Amygdala (tissue), 56 donors: ENCODE data around the gene NDUFS2.

Experiments
- DNase-seq, 56 donors: peaks; one replicate each; lab custom pipeline; 2025; lab: John Stamatoyannopoulos, UW

NDUFS2 gene

GRCh38 chr1:161201836-161202712 is at the start of gene NDUFS2:
TSS of gene NDUFS2 (plus strand) at chr1:161202367. CDS start at chr1:161202386, 19 bp downstream.
- peak; percentile 62 to 99 (median 97) for DNase-seq

DNA sequence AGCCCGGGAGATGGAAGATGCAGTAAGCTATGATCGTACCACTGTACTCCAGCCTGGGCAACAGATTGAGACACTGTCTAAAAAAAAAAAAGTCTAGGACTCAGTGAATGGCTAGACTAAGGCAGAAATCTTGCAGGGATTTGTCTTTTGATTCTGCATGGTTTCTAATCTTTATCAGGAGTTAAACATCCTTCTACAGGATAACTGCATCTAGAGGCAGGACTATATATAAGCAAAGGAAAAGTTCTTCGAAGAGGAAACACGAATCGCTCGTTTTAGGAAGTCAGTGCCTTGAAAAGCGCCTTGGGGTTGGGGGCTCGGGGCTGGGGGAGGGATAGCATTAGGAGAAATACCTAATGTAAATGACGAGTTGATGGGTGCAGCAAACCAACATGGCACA is 49.0 kb upstream of the NDUFS2 start:
- DNase-seq, result no peak

- DNase-seq, result peak in 55 of 56 donors; percentile 21 to 90 (median 71)
These were observed 48.4 kb upstream of the NDUFS2 start, which contains the start of gene UFC1 for GRCh38 chr1:161153682-161154337. TSS of gene UFC1 (plus strand) at chr1:161153978. CDS start at chr1:161153998, 20 bp downstream.

DNA sequence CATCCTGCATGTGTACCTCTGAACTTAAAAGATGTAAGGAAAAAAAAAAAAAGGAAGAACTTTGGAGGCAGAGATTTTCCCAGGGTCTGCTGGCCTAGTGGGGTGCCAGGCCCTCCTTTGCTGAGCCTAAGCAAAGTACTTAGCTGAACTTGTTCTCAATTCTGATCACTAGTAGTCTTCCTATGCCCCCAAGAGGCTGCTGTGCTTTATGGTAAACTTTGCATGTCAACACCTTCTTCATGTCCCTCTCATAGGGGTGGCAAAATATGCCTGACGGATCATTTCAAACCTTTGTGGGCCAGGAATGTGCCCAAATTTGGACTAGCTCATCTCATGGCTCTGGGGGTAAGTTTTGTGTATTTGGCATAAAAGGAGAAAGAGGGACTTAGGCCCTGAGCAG is 44.3 kb upstream of the NDUFS2 start:
- DNase-seq, result no peak

- no peak for DNase-seq
These were observed 43.7 kb upstream of the NDUFS2 start for GRCh38 chr1:161158316-161159010.

GRCh38 chr1:161159087-161159912 is 42.9 kb upstream of the NDUFS2 start, which contains the start of gene USP21:
TSS of gene USP21 (plus strand) at chr1:161159500. CDS start at chr1:161160641, 1,141 bp downstream.
- peak; percentile 49 to 95 (median 89) for DNase-seq

GRCh38 chr1:161159913-161160243 is 42.3 kb upstream of the NDUFS2 start:
- peak in 1 of 56 donors; percentile 32 for DNase-seq

- DNase-seq, result no peak
These were observed 41.5 kb upstream of the NDUFS2 start for GRCh38 chr1:161160671-161161145.

GRCh38 chr1:161161652-161162051 is 40.5 kb upstream of the NDUFS2 start:
- no peak for DNase-seq

GRCh38 chr1:161162052-161162451 is 40.1 kb upstream of the NDUFS2 start:
- no peak for DNase-seq

GRCh38 chr1:161162806-161163205 is 39.4 kb upstream of the NDUFS2 start:
- no peak for DNase-seq

- no peak for DNase-seq
These were observed 38.4 kb upstream of the NDUFS2 start for GRCh38 chr1:161163793-161164192.

DNA sequence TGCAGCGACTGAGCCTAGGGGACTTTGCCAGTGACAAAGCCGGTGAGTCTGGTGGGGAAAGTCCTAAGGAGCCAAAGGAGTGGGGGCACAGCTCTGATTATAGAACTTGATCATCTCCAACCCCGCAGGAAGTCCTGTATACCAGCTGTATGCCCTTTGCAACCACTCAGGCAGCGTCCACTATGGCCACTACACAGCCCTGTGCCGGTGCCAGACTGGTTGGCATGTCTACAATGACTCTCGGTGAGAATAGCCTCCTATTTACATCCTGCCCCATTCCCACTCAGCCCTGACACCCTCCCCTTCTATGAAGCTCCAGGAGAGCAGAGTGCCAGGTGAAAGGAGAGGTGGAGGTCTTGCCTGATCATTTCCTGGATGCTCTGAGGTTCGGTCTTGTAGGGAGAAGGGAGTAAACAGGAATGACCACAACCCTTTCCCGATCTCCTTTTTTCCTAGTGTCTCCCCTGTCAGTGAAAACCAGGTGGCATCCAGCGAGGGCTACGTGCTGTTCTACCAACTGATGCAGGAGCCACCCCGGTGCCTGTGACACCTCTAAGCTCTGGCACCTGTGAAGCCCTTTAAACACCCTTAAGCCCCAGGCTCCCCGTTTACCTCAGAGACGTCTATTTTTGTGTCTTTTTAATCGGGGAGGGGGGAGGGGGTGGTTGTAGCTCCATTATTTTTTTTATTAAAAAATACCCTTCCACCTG is 37.1 kb upstream of the NDUFS2 start:
- no peak for DNase-seq

DNA sequence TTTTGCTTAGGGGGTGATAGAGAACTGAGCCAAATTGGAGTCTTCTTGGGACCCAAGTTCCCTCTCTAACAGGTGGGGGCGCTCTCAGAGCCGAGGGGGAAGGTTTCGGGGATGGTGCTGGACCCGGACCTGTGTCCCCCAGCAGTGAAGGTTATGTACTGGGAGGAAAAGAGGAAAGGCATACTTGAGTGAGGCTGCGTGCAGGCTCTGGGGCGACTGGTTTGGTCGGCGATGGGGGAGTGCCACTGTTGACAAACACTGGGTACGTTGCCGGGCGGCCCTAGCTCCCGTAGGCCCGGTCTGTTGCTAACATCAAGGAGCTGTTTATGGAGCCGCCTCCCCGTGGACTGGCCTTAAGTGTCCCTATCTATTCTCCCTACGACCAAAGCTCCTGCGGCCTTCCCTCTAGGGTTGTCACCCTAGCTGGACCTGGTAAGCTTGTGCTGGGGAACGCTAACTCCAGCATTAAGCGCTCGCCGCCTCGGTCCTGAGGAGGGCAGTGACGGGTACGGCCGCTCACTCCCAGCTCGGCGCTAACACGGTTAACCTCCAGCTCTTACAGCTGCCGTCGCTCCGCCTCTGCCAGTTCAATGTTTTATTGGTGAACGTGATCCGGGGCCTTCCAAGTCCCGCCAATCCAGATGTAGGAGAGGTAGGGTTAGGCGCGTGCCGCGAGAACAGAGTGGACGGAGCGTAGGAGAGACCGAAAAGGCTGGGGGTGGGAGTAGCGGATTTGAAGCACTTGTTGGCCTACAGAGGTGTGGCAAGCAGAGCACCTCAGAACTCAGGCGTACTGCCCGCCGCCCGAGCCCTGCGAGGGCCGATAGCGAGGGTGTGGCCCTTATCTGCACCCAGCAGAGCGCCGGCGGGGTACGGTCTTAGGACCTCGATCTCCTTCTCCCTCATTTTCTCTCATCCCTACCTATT is 36.2 kb upstream of the NDUFS2 start, which contains the start of gene PPOX:
Gene PPOX (plus strand): TSS at position 685 of the 927 bp plus-strand sequence. CDS start 422 bp downstream, outside the sequence.
- DNase-seq, result peak; percentile 75 to 99 (median 96)

DNA sequence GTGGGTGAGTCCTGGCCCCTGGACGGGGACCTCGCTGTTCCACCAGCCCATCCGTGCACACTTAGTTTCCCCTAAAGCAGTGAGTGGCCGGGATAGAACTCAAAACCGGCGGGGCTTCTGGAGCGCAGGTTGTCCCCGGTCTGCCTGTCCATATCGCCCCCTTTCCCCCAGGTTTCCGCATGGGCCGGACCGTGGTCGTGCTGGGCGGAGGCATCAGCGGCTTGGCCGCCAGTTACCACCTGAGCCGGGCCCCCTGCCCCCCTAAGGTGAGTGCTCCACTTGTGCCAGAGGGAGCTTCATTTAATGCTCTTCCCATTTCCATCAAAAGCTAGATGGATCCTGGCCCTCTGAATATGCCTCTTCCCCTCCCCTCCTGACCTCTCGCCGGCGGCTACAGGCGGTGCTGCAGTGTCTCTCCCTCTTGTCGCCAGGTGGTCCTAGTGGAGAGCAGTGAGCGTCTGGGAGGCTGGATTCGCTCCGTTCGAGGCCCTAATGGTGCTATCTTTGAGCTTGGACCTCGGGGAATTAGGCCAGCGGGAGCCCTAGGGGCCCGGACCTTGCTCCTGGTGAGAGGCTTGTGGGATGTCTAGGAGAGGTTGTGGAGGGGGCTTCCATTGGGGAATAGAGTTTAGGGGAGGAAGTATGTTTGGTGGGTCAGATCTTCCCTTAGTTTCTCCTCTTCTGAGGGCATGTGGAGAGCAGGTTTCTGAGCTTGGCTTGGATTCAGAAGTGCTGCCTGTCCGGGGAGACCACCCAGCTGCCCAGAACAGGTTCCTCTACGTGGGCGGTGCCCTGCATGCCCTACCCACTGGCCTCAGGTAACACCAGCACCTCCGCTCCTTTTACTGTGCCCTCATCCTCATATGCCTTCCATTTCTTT is 35.3 kb upstream of the NDUFS2 start:
- DNase-seq, result peak in 2 of 56 donors; percentile 60 to 61

DNA sequence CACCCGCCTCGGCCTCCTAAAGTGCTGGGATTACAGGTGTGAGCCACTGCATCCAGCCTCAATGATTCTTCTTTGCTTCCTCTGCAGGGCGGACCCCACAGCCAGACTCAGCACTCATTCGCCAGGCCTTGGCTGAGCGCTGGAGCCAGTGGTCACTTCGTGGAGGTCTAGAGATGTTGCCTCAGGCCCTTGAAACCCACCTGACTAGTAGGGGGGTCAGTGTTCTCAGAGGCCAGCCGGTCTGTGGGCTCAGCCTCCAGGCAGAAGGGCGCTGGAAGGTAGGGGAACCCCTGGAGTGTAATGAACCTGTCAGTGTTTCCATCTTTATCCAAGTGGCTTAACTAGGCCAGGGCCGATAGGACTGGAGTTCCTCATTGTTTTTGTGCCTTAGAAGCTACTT is 33.3 kb upstream of the NDUFS2 start:
- no peak for DNase-seq

DNA sequence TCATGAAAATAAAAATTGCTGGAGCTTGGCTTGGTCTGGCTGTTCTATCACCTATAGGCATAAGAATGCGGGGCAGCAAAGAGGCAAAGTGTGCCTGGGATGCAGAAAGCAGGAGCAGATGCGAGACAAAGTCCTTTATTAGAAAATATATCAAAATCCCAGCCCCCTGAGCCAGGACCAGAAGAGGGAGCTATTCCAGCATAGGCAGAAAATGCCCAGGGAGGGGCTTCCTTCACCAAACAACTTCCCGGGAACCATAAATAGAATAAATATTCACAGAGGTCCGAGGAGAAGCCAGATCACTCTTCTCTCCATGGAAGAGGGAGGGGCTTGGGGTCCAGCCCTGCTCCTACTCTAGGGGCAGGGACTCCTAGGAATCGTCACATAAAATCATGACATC is 31.0 kb upstream of the NDUFS2 start:
- DNase-seq, result no peak
